Gastroesophageal sphincter (tissue), 4 donors: ENCODE measurements around the gene IQGAP1. TPM values are rescaled to one million over a fixed set of nuclear protein-coding genes. Genes with fewer than 3 reads are reported as not detected.

ENCODE experiments used
- ATAC-seq: fragments of 150-250 bp; one replicate; pipeline ENCODE4 v1.9.1; 2016; ENCODE audit warnings: mild to moderate bottlenecking, moderate library complexity
- H3K27ac ChIP-seq, 4 donors: fragments of 200-600 bp; sonication (generic) in 3 of 4; 1 replicate in 3 of 4; 2 replicates in 1 of 4; pipeline ENCODE4 v1.5.1; 2016 to 2019
- H3K27me3 ChIP-seq: fragments of 200-600 bp; sonication (generic); one replicate; pipeline ENCODE4 v1.5.1; 2019
- H3K36me3 ChIP-seq, 2 donors: fragments of 200-600 bp; sonication (generic); one replicate each; pipeline ENCODE4 v1.5.1; 2019; ENCODE audit warnings: control low read depth in 1 of 2
- H3K4me1 ChIP-seq, 3 donors: fragments of 200-600 bp; sonication (generic); 1 replicate in 2 of 3; 2 replicates in 1 of 3; pipeline ENCODE4 v1.5.1; 2016 to 2019; ENCODE audit warnings: control low read depth in 2 of 3
- H3K4me3 ChIP-seq, 2 donors: fragments of 200-600 bp; sonication (generic); one replicate each; pipeline ENCODE4 v1.5.1; 2019; ENCODE audit warnings: mild to moderate bottlenecking in 1 of 2, moderate library complexity in 1 of 2
- H3K9me3 ChIP-seq, 3 donors: fragments of 200-600 bp; sonication (generic); one replicate each; pipeline ENCODE4 v1.5.1; 2017 to 2019; ENCODE audit warnings: control low read depth in 2 of 3
- EP300 ChIP-seq: sonication (generic); formaldehyde crosslinking; IDR thresholded peaks from one replicate; pipeline ENCODE4 v1.6.1; 2017; ENCODE audit warnings: antibody characterized with exemption, mild to moderate bottlenecking
- POLR2A ChIP-seq, 2 donors: fragments of 450-650 bp; IDR thresholded peaks; one replicate each; pipeline ENCODE4 v1.6.1; 2017; ENCODE audit warnings: antibody characterized with exemption in 2 of 2, mild to moderate bottlenecking in 2 of 2, moderate library complexity in 1 of 2
- POLR2AphosphoS5 ChIP-seq: sonication (generic); formaldehyde crosslinking; IDR thresholded peaks from one replicate; pipeline ENCODE4 v1.6.1; 2017; ENCODE audit warnings: antibody characterized with exemption
- WGBS, 2 donors: methylation state at CpG; one replicate each; pipeline ENCODE4 v1.1.5; 2018; ENCODE audit warnings: low coverage in 1 of 2; 5-methylcytosine and 5-hydroxymethylcytosine counted together
- small RNA-seq, 4 donors: library from RNA; depleted of rRNA; stranded (forward); fragments of <200 nt; gene quantifications; one replicate each; pipeline ENCODE3, GENCODE V24; 2016
- total RNA-seq, 4 donors: library from RNA; depleted of rRNA; stranded (reverse); fragments of >200 nt; gene quantifications; one replicate each; pipeline ENCODE4 v1.1.0, GENCODE V29; 2016
- TF ChIP-seq, protein P1 (sequence below), 4 experiments: fragments of 200-600 bp in 2 of 4; fragments of 450-650 bp in 2 of 4; sonication (generic) in 1 of 4; IDR thresholded peaks; one replicate each; pipeline ENCODE4 v1.5.1; 2017 to 2019; ENCODE audit warnings: antibody characterized with exemption in 4 of 4, mild to moderate bottlenecking in 2 of 4, moderate library complexity in 2 of 4

Gene IQGAP1
- total RNA-seq, 4 donors from 2014 or later: 210 to 360 (median 245) TPM

DNA sequence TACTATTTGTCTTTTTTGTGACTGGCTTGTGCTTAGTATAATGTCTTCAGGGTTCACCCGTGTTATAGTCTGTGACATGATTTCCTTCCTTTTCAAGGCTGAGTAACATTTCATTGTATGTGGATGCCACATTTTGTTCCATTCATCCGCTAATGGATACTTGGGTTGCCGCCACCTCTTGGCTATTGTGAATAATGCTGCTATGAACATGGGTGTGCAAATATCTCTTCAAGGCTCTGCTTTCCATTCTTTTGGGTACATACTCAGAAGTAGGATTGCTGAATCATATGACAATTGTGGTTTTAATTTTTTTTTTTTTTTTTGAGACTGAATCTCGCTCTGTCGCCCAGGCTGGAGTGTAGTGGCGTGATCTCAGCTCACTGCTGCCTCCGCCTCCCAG, 157.1 kb downstream of the IQGAP1 start:
- Histone ChIP-seq H3K27ac (peak overlapping the region in 1 of 4 donors; percentile 2), H3K27me3 (no peaks in the 10 kb centered on the region), H3K9me3 (no peaks in the 10 kb centered on the region), H3K36me3 (peaks cover 0 to 27% of the 10 kb centered on the region in 2 donors), H3K4me1 (peaks cover 0 to 11% (median 2%) of the 10 kb centered on the region in 3 donors), H3K4me3 (no peak overlapping the region)
- ATAC-seq: no peak
- WGBS, 2 donors: 85 to 90% methylated on average over 4 to 5 of the region's 7 CpGs
- TF ChIP-seq POLR2A (IDR thresholded peaks at IDR 0.05): no peak
- TF ChIP-seq POLR2AphosphoS5: no peak
- TF ChIP-seq, protein P1, sequence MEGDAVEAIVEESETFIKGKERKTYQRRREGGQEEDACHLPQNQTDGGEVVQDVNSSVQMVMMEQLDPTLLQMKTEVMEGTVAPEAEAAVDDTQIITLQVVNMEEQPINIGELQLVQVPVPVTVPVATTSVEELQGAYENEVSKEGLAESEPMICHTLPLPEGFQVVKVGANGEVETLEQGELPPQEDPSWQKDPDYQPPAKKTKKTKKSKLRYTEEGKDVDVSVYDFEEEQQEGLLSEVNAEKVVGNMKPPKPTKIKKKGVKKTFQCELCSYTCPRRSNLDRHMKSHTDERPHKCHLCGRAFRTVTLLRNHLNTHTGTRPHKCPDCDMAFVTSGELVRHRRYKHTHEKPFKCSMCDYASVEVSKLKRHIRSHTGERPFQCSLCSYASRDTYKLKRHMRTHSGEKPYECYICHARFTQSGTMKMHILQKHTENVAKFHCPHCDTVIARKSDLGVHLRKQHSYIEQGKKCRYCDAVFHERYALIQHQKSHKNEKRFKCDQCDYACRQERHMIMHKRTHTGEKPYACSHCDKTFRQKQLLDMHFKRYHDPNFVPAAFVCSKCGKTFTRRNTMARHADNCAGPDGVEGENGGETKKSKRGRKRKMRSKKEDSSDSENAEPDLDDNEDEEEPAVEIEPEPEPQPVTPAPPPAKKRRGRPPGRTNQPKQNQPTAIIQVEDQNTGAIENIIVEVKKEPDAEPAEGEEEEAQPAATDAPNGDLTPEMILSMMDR (IDR thresholded peaks at IDR 0.05): no peak
- no peak for TF ChIP-seq EP300

DNA sequence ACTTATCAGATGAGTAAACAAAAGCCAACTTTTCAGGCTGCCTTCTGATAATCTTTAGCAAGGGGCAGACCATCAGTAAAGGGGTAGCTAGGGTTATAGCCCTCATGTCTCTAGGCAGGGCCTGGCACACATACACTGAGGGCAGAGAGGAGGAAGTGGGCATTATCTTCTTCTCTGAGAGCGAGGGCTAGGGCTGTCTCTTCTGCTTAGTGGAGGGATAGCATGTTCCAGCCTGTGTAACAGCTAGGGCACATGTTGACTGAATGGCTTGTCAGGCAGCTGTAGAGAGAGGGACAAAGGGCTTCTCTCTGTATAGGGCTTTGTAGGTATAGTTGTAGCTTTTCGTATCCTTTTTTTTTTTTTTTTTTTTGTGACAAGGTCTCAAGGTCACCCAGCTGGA, 159.5 kb downstream of the IQGAP1 start:
- WGBS, 2 donors: 79% methylated on average over 2 of the region's 2 CpGs; no CpG with 5 or more reads in 1 of the 2 donors

DNA sequence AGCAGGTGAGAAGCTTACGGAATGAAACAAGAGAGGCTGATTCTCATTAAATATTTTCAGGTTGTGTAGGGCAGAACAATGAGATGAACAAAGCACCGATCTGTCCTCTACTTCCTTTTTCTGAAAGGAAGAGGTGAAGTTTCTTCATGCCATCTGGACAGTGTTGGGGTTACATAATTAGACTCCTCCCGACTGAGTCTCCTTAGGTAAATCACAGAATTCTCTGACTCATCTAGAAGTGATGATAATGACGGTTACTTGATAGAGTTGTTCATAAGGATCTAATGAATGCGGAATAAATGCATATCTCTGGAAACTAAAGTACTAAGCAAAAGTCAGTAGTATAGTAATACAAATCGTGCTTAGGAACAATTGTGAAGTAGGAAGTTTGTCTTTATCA, 162.9 kb downstream of the IQGAP1 start:
- TF ChIP-seq EP300: no peak
- TF ChIP-seq POLR2AphosphoS5: no peak
- peak overlapping the region in 1 of 4 donors; percentile 3 for H3K27ac ChIP-seq
- H3K27me3 ChIP-seq: no peaks in the 10 kb centered on the region
- H3K4me1 ChIP-seq: peaks cover 11 to 56% (median 14%) of the 10 kb centered on the region in 3 donors
- 70 to 77% methylated on average over 6 of the region's 6 CpGs for WGBS, 2 donors
- H3K9me3 ChIP-seq: no peaks in the 10 kb centered on the region
- ATAC-seq: no peak
- peaks cover 0 to 17% of the 10 kb centered on the region in 2 donors for H3K36me3 ChIP-seq
- H3K4me3 ChIP-seq: no peak overlapping the region

More for the DNA sequence above, 159.5 kb downstream of the IQGAP1 start:
- Histone ChIP-seq H3K9me3 (no peaks in the 10 kb centered on the region), H3K4me3 (no peak overlapping the region), H3K36me3 (peaks cover 0 to 19% of the 10 kb centered on the region in 2 donors), H3K27me3 (no peaks in the 10 kb centered on the region), H3K27ac (no peak overlapping the region), H3K4me1 (peaks cover 6 to 31% (median 6%) of the 10 kb centered on the region in 3 donors)
- no peak for ATAC-seq
- TF ChIP-seq, protein P1 (IDR thresholded peaks at IDR 0.05): no peak
- TF ChIP-seq EP300 (no peak), POLR2A (IDR thresholded peaks at IDR 0.05) (no peak), POLR2AphosphoS5 (no peak)

Small RNA genes lying within 50 kb of the gene (small RNA-seq; reads per million reads assigned to genes)
- 0 reads per million in 4 donors for gene NDUFA3P4

Other genes starting within 250 kb of the IQGAP1 start
- gene SEMA4B, start 186.9 kb upstream of the IQGAP1 start, total RNA-seq: 10 to 100 TPM; 18.7 to 44.9 (median 41.9) TPM
- gene CIB1, start 154.3 kb upstream of the IQGAP1 start, total RNA-seq: 10 to 100 TPM; 22.8 to 35.6 (median 25.5) TPM
- gene GDPGP1, start 154.0 kb upstream of the IQGAP1 start, total RNA-seq: 1 to 10 TPM; 2.0 to 8.9 (median 7.5) TPM
- gene TTLL13, start 138.7 kb upstream of the IQGAP1 start, total RNA-seq: under 1 TPM in 1 of 4 donors, not detected in 3; 0.54 TPM
- 100 to 1,000 TPM; 127 to 182 (median 151) TPM for gene NGRN, start 122.6 kb upstream of the IQGAP1 start, total RNA-seq
- gene ZNF774, start 36.0 kb upstream of the IQGAP1 start, total RNA-seq: 10 to 100 TPM in 1 of 4 donors, 1 to 10 TPM in 2, under 1 TPM in 1; 0.78 to 17.2 (median 1.1) TPM
- 10 to 100 TPM; 44.5 to 68.6 (median 65.6) TPM for gene CRTC3, start 141.7 kb downstream of the IQGAP1 start, total RNA-seq